Stomach (tissue), 19 donors: ENCODE data around the gene AGAP5. TPM values are rescaled to one million over a fixed set of nuclear protein-coding genes. Genes with fewer than 3 reads are reported as not detected.
"Not testable (repeated sequence)": the region's sequence is repeated elsewhere in the genome, so short reads cannot be mapped to it uniquely, and the experiment has no call there.

Experiments used
- DNase-seq, 2 donors: peaks; one replicate each; pipeline versions ENCODE4 v3.0.0 to v3.0.0-alpha.2; 2013 to 2019
- H3K27ac ChIP-seq, 5 donors: fragments of 200-600 bp in 4 of 5; sonication (generic) in 4 of 5; one replicate each; pipeline ENCODE4 v1.5.1; 2013 to 2019; ENCODE audit warnings: mild to moderate bottlenecking in 1 of 5, moderate library complexity in 1 of 5
- H3K27me3 ChIP-seq, 3 donors: fragments of 200-600 bp; sonication (generic); one replicate each; pipeline ENCODE4 v1.5.1; 2017 to 2019; ENCODE audit warnings: mixed run types in 1 of 3
- H3K36me3 ChIP-seq, 4 donors: fragments of 200-600 bp; sonication (generic); 1 replicate in 3 of 4; 2 replicates in 1 of 4; pipeline ENCODE4 v1.5.1; 2016 to 2019
- H3K4me1 ChIP-seq, 4 donors: fragments of 200-600 bp; sonication (generic); one replicate each; pipeline ENCODE4 v1.5.1; 2016 to 2019
- H3K4me3 ChIP-seq, 4 donors: fragments of 200-600 bp; sonication (generic) in 3 of 4; one replicate each; pipeline ENCODE4 v1.5.1; 2016 to 2019; ENCODE audit warnings: mild to moderate bottlenecking in 1 of 4
- H3K9me3 ChIP-seq, 4 donors: fragments of 200-600 bp; sonication (generic); one replicate each; pipeline ENCODE4 v1.5.1; 2016 to 2019
- EP300 ChIP-seq: sonication (generic); formaldehyde crosslinking; IDR thresholded peaks from one replicate; pipeline ENCODE4 v1.6.1; 2017; ENCODE audit warnings: antibody characterized with exemption
- POLR2A ChIP-seq, 4 donors: fragments of 450-650 bp; IDR thresholded peaks; one replicate each; pipeline ENCODE4 v1.6.1; 2016; ENCODE audit warnings: antibody characterized with exemption in 4 of 4, control low read depth in 2 of 4, mild to moderate bottlenecking in 1 of 4, moderate library complexity in 1 of 4
- POLR2AphosphoS5 ChIP-seq, 3 donors: sonication (generic); formaldehyde crosslinking; IDR thresholded peaks; one replicate each; pipeline ENCODE4 v1.6.1; 2016; ENCODE audit warnings: antibody characterized with exemption in 3 of 3
- WGBS, 5 donors: extraction: QIAGEN DNeasy Blood & Tissue Kit in 3 of 5; methylation state at CpG; one replicate each; pipeline versions ENCODE4 v1.1.5 to v1.1.7; 2013 to 2018; 5-methylcytosine and 5-hydroxymethylcytosine counted together
- intact Hi-C: fragments of 100-400 bp; cut with DNase I; formaldehyde crosslinking; loops from one replicate; pipeline ENCODE4 v1.15.1; 2023; ENCODE audit warnings: low total_unique reads
- long read RNA-seq, 10 donors: transcript quantifications; one replicate each; lab custom pipeline, GENCODE V29; 2026
- polyA plus RNA-seq, 3 donors: library from polyadenylated mRNA; stranded (reverse); fragments of 200-250 nt; gene quantifications; one replicate each; pipeline ENCODE4 v1.2.3, GENCODE V29; 2013
- total RNA-seq, 5 donors: library from RNA; depleted of rRNA; stranded (reverse); fragments of >200 nt; gene quantifications; one replicate each; pipeline versions ENCODE4 v1.1.0 to v1.2.3, GENCODE V29; 2014 to 2016
- TF ChIP-seq, protein P1 (sequence below), 7 experiments: fragments of 450-650 bp in 4 of 7; fragments of 200-600 bp in 3 of 7; sonication (generic) in 3 of 7; IDR thresholded peaks; one replicate each; pipeline ENCODE4 v1.5.1; 2016 to 2019; ENCODE audit warnings: antibody characterized with exemption in 7 of 7, control low read depth in 2 of 7, mild to moderate bottlenecking in 1 of 7
- donor health status: healthy with polysubstance abuse.
- donor health status: Bipolar disorder and iron deficiency.
- donor health status: healthy.

The AGAP5 gene
- total RNA-seq (10 to 100 TPM in 1 of 5 donors, 1 to 10 TPM in 4; 4.1 to 20.1 (median 8.7) TPM), polyA plus RNA-seq (1 to 10 TPM; 1.8 to 4.7 (median 2.0) TPM)
- long read RNA-seq, donor 1, partial matches to known transcripts = 0 of 1 reads
- long read RNA-seq, donor 1, other reads (novel, unspliced or antisense) = 0 of 1 reads
- long read RNA-seq, donor 2, partial matches to known transcripts = 0 of 1 reads
- long read RNA-seq, donor 2, other reads (novel, unspliced or antisense) = 0 of 1 reads
- long read RNA-seq, donor 3, partial matches to known transcripts = 0 of 1 reads
- long read RNA-seq, donor 3, other reads (novel, unspliced or antisense) = 0 of 1 reads
- long read RNA-seq, donor 4 = 0 reads
- long read RNA-seq, donor 5, partial matches to known transcripts = 0 of 1 reads
- long read RNA-seq, donor 5, other reads (novel, unspliced or antisense) = 0 of 1 reads
- long read RNA-seq, donor 6, transcript AGAP5-201 (8 exons, 2,394 nt) = major isoform, 6 of 93 reads
- long read RNA-seq, donor 6, partial matches to known transcripts = 87 of 93 reads
- long read RNA-seq, donor 6, other reads (novel, unspliced or antisense) = 0 of 93 reads
- long read RNA-seq, donor 7 = 0 reads
- long read RNA-seq, donor 8 = 0 reads
- long read RNA-seq, donor 9 = 0 reads
- long read RNA-seq, donor 10, partial matches to known transcripts = 0 of 2 reads
- long read RNA-seq, donor 10, other reads (novel, unspliced or antisense) = 0 of 2 reads

DNA sequence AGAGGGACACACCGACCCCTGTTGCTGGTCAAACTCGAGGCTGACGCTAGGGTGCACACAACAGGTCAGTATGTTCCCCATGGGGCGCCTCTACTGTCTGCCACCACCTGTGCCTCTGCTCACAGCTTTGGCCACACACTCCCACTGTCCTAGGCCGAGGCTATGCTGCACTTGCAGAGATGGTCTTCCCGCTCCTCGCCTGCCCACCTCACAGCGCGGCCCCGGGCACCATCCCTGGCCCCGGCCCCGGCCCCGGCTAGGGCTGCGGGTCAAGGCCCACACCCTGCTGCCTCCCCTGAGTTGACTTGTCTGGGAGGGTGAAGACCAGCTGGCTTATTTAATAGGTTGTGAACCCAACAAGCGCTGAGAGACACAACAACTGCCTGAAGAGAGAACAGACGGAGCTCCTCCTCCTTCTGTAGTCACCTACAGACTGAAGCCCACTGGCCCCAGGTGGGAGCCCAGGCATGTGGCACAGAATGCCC, at the start of gene AGAP5:
TSS of gene AGAP5 (minus strand) at position 435 of the 485 bp plus-strand sequence. CDS start at position 81, 354 bp downstream.
- H3K4me1 ChIP-seq, H3K9me3 ChIP-seq, H3K27ac ChIP-seq, H3K4me3 ChIP-seq, DNase-seq, H3K27me3 ChIP-seq, intact Hi-C loops: not testable (repeated sequence)
- peaks cover 0 to 37% (median 25%) of the 10 kb centered on the region in 4 donors for H3K36me3 ChIP-seq
- WGBS, 5 donors = 95 to 100% (median 97%) methylated on average over 14 to 16 of the region's 16 CpGs

DNA sequence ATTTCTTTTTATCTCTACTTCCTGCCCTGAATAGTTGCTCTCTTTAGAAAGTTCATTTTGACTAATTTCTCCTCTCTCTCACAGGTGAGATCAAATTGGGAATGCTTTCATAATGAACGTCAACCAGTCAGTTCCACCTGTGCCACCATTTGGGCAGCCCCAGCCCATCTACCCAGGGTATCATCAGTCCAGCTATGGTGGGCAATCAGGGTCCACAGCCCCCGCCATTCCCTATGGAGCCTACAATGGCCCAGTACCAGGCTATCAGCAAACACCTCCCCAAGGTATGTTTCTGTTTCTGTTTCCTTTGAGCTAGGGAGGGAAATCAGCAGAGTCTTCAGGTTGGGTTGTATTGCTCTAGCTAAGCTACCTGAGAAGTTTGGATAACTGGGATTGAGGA, 48.8 kb upstream of the AGAP5 start:
- WGBS, 5 donors = 73 to 92% (median 84%) methylated on average over 2 of the region's 2 CpGs
- Histone ChIP-seq H3K27ac (no peak overlapping the region), H3K27me3 (no peaks in the 10 kb centered on the region), H3K4me3 (no peak overlapping the region), H3K36me3 (peaks cover 33 to 62% (median 56%) of the 10 kb centered on the region in 4 donors), H3K4me1 (peaks cover 20 to 80% (median 67%) of the 10 kb centered on the region in 4 donors), H3K9me3 (no peaks in the 10 kb centered on the region)
- DNase-seq = no peak
- TF ChIP-seq POLR2AphosphoS5 (IDR thresholded peaks at IDR 0.05) (no peak), POLR2A (IDR thresholded peaks at IDR 0.05) (no peak), EP300 (no peak)
- TF ChIP-seq, protein P1, sequence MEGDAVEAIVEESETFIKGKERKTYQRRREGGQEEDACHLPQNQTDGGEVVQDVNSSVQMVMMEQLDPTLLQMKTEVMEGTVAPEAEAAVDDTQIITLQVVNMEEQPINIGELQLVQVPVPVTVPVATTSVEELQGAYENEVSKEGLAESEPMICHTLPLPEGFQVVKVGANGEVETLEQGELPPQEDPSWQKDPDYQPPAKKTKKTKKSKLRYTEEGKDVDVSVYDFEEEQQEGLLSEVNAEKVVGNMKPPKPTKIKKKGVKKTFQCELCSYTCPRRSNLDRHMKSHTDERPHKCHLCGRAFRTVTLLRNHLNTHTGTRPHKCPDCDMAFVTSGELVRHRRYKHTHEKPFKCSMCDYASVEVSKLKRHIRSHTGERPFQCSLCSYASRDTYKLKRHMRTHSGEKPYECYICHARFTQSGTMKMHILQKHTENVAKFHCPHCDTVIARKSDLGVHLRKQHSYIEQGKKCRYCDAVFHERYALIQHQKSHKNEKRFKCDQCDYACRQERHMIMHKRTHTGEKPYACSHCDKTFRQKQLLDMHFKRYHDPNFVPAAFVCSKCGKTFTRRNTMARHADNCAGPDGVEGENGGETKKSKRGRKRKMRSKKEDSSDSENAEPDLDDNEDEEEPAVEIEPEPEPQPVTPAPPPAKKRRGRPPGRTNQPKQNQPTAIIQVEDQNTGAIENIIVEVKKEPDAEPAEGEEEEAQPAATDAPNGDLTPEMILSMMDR (IDR thresholded peaks at IDR 0.05) = no peak
- intact Hi-C loops = no loop called here

DNA sequence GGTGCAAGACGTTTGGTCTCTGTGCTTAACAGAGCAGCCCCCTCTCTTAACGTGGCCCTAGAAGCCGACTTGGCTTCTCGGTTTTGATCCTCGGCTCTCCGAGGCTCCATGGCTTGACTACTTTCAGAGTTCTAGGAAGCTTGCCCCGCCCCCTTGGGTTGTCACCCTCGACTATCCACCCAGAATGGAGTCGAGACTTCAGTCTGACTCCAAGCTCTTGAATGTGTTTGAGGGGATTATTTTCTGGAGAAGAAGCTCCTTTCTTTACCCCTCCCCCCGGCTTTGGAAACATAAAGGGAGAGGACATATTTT, 46.7 kb upstream of the AGAP5 start:
- TF ChIP-seq POLR2AphosphoS5 (IDR thresholded peaks at IDR 0.05) (no peak), EP300 (no peak), POLR2A (IDR thresholded peaks at IDR 0.05) (no peak)
- TF ChIP-seq, protein P1 (IDR thresholded peaks at IDR 0.05) = no peak
- 0 to 1% (median 0%) methylated on average over 10 of the region's 10 CpGs for WGBS, 5 donors
- Histone ChIP-seq H3K4me1 (peaks cover 20 to 67% (median 58%) of the 10 kb centered on the region in 4 donors), H3K9me3 (no peaks in the 10 kb centered on the region), H3K27me3 (no peaks in the 10 kb centered on the region), H3K4me3 (peak overlapping the region; percentile 72 to 90 (median 84)), H3K27ac (peak overlapping the region; percentile 87 to 96 (median 91)), H3K36me3 (peaks cover 27 to 53% (median 43%) of the 10 kb centered on the region in 4 donors)
- DNase-seq = peak; percentile 58 to 85
- intact Hi-C loops = no loop called here

- DNase-seq = peak; percentile 98 to 99
- peaks cover 20 to 62% (median 55%) of the 10 kb centered on the region in 4 donors for H3K4me1 ChIP-seq
- no peaks in the 10 kb centered on the region for H3K9me3 ChIP-seq
- peaks cover 24 to 48% (median 37%) of the 10 kb centered on the region in 4 donors for H3K36me3 ChIP-seq
- H3K27me3 ChIP-seq = no peaks in the 10 kb centered on the region
- WGBS, 5 donors = 0 to 1% (median 0%) methylated on average over 36 of the region's 36 CpGs
- intact Hi-C loops = no loop called here
- peak within 1 kb of the TSS; percentile 87 to 96 (median 91) for H3K27ac ChIP-seq
- peak in 1 of 4 donors; percentile 23 for TF ChIP-seq POLR2A (IDR thresholded peaks at IDR 0.05)
- TF ChIP-seq POLR2AphosphoS5 (IDR thresholded peaks at IDR 0.05) = peak; percentile 89 to 96 (median 90)
- TF ChIP-seq, protein P1 (IDR thresholded peaks at IDR 0.05) = peak in 1 of 7 experiments; percentile 15
- no peak for TF ChIP-seq EP300
- peak within 1 kb of the TSS; percentile 72 to 90 (median 84) for H3K4me3 ChIP-seq
Observed at GRCh38 chr10:73743905-73744663, 46.2 kb upstream of the AGAP5 start, which contains the start of gene SEC24C. Gene SEC24C, plus strand, starts transcription at chr10:73744372. Its CDS starts 2,461 bp downstream, at chr10:73746833.
